Keratinocyte (primary cell): Measurements from ENCODE around the gene CA12.

Experiments used
- EZH2 ChIP-seq: IDR thresholded peaks from one replicate; pipeline ENCODE4 v1.6.1; 2012; ENCODE audit warnings: inconsistent platforms, mild to moderate bottlenecking, low read length, moderate library complexity
- TF ChIP-seq, protein P1 (sequence below), 3 experiments: IDR thresholded peaks in 1 of 3; conservative IDR thresholded peaks in 1 of 3; optimal IDR thresholded peaks in 1 of 3; 2 replicates in 2 of 3; 3 replicates in 1 of 3; pipeline versions ENCODE3 to v1.5.1; 2011; ENCODE audit warnings: low read length in 3 of 3, mild to moderate bottlenecking in 3 of 3, moderate library complexity in 2 of 3, control low read depth in 1 of 3, inconsistent platforms in 1 of 3; ENCODE audit not compliant: insufficient read depth in 2 of 3; ENCODE audit errors: extremely low read depth in 1 of 3

DNA sequence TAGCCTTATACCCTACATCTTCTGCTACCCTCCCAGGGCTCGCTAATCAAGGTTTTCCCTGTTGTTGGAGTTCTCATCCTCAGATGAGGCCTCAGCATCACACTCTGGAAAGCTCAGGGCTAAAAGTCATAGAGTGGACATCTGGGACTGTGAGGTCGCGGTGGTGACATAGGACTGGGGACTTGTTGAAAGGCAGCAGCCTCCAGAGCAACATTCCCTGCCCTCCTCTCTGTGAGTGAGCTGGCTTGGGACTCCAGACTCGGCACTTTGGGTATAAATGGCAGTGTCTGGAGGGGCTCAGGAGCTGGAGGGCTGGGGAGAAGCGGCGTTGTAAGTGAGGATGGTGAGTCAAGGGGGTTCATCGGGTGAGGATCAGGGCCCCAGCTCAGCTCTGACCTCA lies 2.7 kb downstream of the CA12 start:
- TF ChIP-seq, protein P1, sequence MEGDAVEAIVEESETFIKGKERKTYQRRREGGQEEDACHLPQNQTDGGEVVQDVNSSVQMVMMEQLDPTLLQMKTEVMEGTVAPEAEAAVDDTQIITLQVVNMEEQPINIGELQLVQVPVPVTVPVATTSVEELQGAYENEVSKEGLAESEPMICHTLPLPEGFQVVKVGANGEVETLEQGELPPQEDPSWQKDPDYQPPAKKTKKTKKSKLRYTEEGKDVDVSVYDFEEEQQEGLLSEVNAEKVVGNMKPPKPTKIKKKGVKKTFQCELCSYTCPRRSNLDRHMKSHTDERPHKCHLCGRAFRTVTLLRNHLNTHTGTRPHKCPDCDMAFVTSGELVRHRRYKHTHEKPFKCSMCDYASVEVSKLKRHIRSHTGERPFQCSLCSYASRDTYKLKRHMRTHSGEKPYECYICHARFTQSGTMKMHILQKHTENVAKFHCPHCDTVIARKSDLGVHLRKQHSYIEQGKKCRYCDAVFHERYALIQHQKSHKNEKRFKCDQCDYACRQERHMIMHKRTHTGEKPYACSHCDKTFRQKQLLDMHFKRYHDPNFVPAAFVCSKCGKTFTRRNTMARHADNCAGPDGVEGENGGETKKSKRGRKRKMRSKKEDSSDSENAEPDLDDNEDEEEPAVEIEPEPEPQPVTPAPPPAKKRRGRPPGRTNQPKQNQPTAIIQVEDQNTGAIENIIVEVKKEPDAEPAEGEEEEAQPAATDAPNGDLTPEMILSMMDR (optimal IDR thresholded peaks at IDR 0.05 in 1 of 3, IDR thresholded peaks at IDR 0.05 in 1 of 3, conservative IDR thresholded peaks at IDR 0.05 in 1 of 3; ENCODE audit: extremely low read depth in 1 of 3, insufficient read depth in 2 of 3, low read length in 3 of 3), result no peak
- no peak for TF ChIP-seq EZH2
